ENCODE results near the gene FBXW11. TPM values are rescaled to one million over a fixed set of nuclear protein-coding genes. Genes with fewer than 3 reads are reported as not detected.

The FBXW11 gene
- total and polyA plus RNA-seq, 2 donors (not counting 1 experiment from before 2014, with no cell fraction given) = 19.7 to 62.4 TPM

- no peaks in the 10 kb centered on the region for H4K20me1 ChIP-seq (ENCODE audit: control insufficient read depth, insufficient read depth, low read length, poor library complexity, severe bottlenecking)
- intact Hi-C loops (cut with micrococcal nuclease) = no loop called here
- DNase-seq (no peak), ATAC-seq (ENCODE audit: low read depth) (no peak)
- Mint-ChIP-seq H3K27me3 (peaks cover 6% of the 10 kb centered on the region), H3K9me3 (ENCODE audit: insufficient read depth) (no peaks in the 10 kb centered on the region), H3K4me3 (no peak overlapping the region), H3K27ac (no peak overlapping the region), H3K4me1 (no peaks in the 10 kb centered on the region)
- H3K27ac ChIP-seq (ENCODE audit: low read length in 2 of 2) = no peak overlapping the region
- H3K79me2 ChIP-seq (ENCODE audit: control insufficient read depth, insufficient read depth, low read length) = no peaks in the 10 kb centered on the region
- H2AFZ ChIP-seq (ENCODE audit: insufficient read depth, low read depth, low read length, poor library complexity, severe bottlenecking) = no peak overlapping the region
- no peak overlapping the region for H3K4me2 ChIP-seq (replicated peaks; ENCODE audit: low read depth, low read length, poor library complexity, severe bottlenecking)
- H3K4me1 ChIP-seq (ENCODE audit: control insufficient read depth in 2 of 2, insufficient read depth in 2 of 2, low read length in 2 of 2) = no peaks in the 10 kb centered on the region
- no peaks in the 10 kb centered on the region for H3K9me3 ChIP-seq (ENCODE audit: control extremely low read depth in 1 of 3, control insufficient read depth in 2 of 3, insufficient read depth in 1 of 3, low read length in 2 of 3)
- no peak overlapping the region for H3K9ac ChIP-seq (ENCODE audit: low read length)
- POLR2A ChIA-PET = no interaction called here
- no peaks in the 10 kb centered on the region for H3K27me3 ChIP-seq (replicated peaks in 1 of 4; ENCODE audit: control extremely low read depth in 1 of 4, control insufficient read depth in 3 of 4, insufficient read depth in 4 of 4, low read length in 3 of 4)
- no CpG with 5 or more reads among the region's 5 CpGs for WGBS (ENCODE audit: insufficient coverage)
- H3K4me3 ChIP-seq (ENCODE audit: control extremely low read depth in 1 of 5, extremely low read depth in 1 of 5, insufficient read depth in 1 of 5, low read depth in 2 of 5, low read length in 4 of 5) = no peak overlapping the region
- no peak for TF ChIP-seq EZH2 (IDR thresholded peaks at IDR 0.05; ENCODE audit: borderline replicate concordance, insufficient read depth, low read depth, low read length, poor library complexity, severe bottlenecking)
- TF ChIP-seq, protein P1, sequence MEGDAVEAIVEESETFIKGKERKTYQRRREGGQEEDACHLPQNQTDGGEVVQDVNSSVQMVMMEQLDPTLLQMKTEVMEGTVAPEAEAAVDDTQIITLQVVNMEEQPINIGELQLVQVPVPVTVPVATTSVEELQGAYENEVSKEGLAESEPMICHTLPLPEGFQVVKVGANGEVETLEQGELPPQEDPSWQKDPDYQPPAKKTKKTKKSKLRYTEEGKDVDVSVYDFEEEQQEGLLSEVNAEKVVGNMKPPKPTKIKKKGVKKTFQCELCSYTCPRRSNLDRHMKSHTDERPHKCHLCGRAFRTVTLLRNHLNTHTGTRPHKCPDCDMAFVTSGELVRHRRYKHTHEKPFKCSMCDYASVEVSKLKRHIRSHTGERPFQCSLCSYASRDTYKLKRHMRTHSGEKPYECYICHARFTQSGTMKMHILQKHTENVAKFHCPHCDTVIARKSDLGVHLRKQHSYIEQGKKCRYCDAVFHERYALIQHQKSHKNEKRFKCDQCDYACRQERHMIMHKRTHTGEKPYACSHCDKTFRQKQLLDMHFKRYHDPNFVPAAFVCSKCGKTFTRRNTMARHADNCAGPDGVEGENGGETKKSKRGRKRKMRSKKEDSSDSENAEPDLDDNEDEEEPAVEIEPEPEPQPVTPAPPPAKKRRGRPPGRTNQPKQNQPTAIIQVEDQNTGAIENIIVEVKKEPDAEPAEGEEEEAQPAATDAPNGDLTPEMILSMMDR (IDR thresholded peaks at IDR 0.05) = no peak
- CTCF ChIA-PET = no interaction called here
- H3K36me3 ChIP-seq (replicated peaks in 1 of 2; ENCODE audit: control extremely low read depth in 1 of 2, control insufficient read depth in 1 of 2, extremely low read depth in 1 of 2, insufficient read depth in 2 of 2, low read length in 1 of 2) = no peaks in the 10 kb centered on the region
Measured at GRCh38 chr5:171826132-171826531, 180.3 kb downstream of the FBXW11 start.

- Histone ChIP-seq H3K4me1 (ENCODE audit: control insufficient read depth in 2 of 2, insufficient read depth in 2 of 2, low read length in 2 of 2) (no peaks in the 10 kb centered on the region), H3K79me2 (ENCODE audit: control insufficient read depth, insufficient read depth, low read length) (no peaks in the 10 kb centered on the region), H3K4me3 (ENCODE audit: control extremely low read depth in 1 of 5, extremely low read depth in 1 of 5, insufficient read depth in 1 of 5, low read depth in 2 of 5, low read length in 4 of 5) (no peak overlapping the region), H3K36me3 (replicated peaks in 1 of 2; ENCODE audit: control extremely low read depth in 1 of 2, control insufficient read depth in 1 of 2, extremely low read depth in 1 of 2, insufficient read depth in 2 of 2, low read length in 1 of 2) (no peaks in the 10 kb centered on the region), H3K27ac (ENCODE audit: low read length in 2 of 2) (no peak overlapping the region), H4K20me1 (ENCODE audit: control insufficient read depth, insufficient read depth, low read length, poor library complexity, severe bottlenecking) (no peaks in the 10 kb centered on the region), H3K4me2 (replicated peaks; ENCODE audit: low read depth, low read length, poor library complexity, severe bottlenecking) (no peak overlapping the region), H3K9ac (ENCODE audit: low read length) (no peak overlapping the region), H2AFZ (ENCODE audit: insufficient read depth, low read depth, low read length, poor library complexity, severe bottlenecking) (no peak overlapping the region), H3K9me3 (ENCODE audit: control extremely low read depth in 1 of 3, control insufficient read depth in 2 of 3, insufficient read depth in 1 of 3, low read length in 2 of 3) (no peaks in the 10 kb centered on the region), H3K27me3 (replicated peaks in 1 of 4; ENCODE audit: control extremely low read depth in 1 of 4, control insufficient read depth in 3 of 4, insufficient read depth in 4 of 4, low read length in 3 of 4) (no peaks in the 10 kb centered on the region)
- no peaks in the 10 kb centered on the region for H3K4me1 Mint-ChIP-seq
- H3K4me3 Mint-ChIP-seq = no peak overlapping the region
- no peaks in the 10 kb centered on the region for H3K9me3 Mint-ChIP-seq (ENCODE audit: insufficient read depth)
- H3K27me3 Mint-ChIP-seq = peaks cover 6% of the 10 kb centered on the region
- ChIA-PET POLR2A (no interaction called here), CTCF (no interaction called here)
- H3K27ac Mint-ChIP-seq = no peak overlapping the region
- intact Hi-C loops (cut with micrococcal nuclease) = no loop called here
- ATAC-seq (ENCODE audit: low read depth) (no peak), DNase-seq (no peak)
- TF ChIP-seq EZH2 (IDR thresholded peaks at IDR 0.05; ENCODE audit: borderline replicate concordance, insufficient read depth, low read depth, low read length, poor library complexity, severe bottlenecking) = no peak
- WGBS (ENCODE audit: insufficient coverage) = 90% methylated on average over 2 of the region's 3 CpGs
Measured at GRCh38 chr5:171825051-171825450, 181.4 kb downstream of the FBXW11 start.
